Fibroblast of the aortic adventitia (primary cell): ENCODE measurements around the gene CMPK1. TPM values are rescaled to one million over a fixed set of nuclear protein-coding genes. Genes with fewer than 3 reads are reported as not detected.

Experiments
- DNase-seq: peaks from one replicate; pipeline ENCODE4 v3.0.0-alpha.2; 2010; ENCODE audit warnings: low read depth
- H3K4me3 ChIP-seq: 2 replicates; pipeline ENCODE4 v1.5.1; 2011; ENCODE audit warnings: low read depth, mild to moderate bottlenecking, control low read depth, low read length, moderate library complexity
- total RNA-seq: library from RNA; depleted of rRNA; stranded (reverse); fragments of >200 nt; gene quantifications from 2 replicates; pipeline ENCODE4 v1.2.3, GENCODE V29; 2012; ENCODE audit warnings: low replicate concordance
- TF ChIP-seq, protein P1 (sequence below): IDR thresholded peaks from 2 replicates; pipeline ENCODE4 v1.5.1; 2011; ENCODE audit warnings: mild to moderate bottlenecking, low read length, control low read depth, inconsistent platforms; ENCODE audit not compliant: insufficient read depth

CMPK1 gene
- total RNA-seq, 1 donor = 138 TPM

DNA sequence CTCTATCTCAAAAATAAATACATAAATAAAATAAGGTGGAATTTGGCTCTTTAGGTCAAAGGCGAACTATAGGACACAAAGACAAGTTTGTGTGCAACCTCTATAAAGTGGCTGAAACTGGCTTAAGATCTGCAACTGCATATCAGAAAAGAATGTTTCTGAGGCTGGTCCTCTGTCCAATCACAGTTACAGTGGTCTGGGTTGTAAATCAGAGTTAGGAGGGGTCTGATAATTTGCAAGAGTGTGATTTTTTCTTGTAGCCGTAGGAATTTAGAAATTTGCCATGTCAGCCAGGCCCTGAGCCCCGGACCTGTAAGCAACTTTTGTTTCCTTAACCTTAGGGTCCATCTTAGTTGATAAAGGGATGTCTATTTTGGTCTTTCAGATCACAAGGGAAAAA lies 27.8 kb downstream of the CMPK1 start:
- no peak overlapping the region for H3K4me3 ChIP-seq
- TF ChIP-seq, protein P1, sequence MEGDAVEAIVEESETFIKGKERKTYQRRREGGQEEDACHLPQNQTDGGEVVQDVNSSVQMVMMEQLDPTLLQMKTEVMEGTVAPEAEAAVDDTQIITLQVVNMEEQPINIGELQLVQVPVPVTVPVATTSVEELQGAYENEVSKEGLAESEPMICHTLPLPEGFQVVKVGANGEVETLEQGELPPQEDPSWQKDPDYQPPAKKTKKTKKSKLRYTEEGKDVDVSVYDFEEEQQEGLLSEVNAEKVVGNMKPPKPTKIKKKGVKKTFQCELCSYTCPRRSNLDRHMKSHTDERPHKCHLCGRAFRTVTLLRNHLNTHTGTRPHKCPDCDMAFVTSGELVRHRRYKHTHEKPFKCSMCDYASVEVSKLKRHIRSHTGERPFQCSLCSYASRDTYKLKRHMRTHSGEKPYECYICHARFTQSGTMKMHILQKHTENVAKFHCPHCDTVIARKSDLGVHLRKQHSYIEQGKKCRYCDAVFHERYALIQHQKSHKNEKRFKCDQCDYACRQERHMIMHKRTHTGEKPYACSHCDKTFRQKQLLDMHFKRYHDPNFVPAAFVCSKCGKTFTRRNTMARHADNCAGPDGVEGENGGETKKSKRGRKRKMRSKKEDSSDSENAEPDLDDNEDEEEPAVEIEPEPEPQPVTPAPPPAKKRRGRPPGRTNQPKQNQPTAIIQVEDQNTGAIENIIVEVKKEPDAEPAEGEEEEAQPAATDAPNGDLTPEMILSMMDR = no peak
- no peak for DNase-seq

DNA sequence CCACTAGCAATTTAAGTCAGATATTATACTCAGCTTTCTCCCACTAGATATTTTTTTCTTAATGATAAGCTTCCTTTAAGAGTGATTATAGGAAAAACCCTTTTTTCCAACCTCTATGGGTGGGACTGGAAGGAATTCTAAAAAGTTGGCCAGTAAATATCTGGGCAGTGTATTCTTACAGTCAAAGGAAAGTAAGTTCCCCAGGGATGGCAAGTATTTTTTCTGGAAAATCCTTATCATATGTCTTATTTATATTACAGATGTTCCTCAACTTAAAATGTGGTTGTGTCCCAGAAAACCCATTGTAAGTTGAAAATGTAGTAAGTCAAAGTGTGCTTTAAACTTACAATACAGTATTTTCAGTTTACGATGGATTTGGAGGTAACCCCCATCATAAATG lies 29.2 kb downstream of the CMPK1 start:
- DNase-seq = peak; percentile 81
- no peak overlapping the region for H3K4me3 ChIP-seq
- TF ChIP-seq, protein P1 = no peak

DNA sequence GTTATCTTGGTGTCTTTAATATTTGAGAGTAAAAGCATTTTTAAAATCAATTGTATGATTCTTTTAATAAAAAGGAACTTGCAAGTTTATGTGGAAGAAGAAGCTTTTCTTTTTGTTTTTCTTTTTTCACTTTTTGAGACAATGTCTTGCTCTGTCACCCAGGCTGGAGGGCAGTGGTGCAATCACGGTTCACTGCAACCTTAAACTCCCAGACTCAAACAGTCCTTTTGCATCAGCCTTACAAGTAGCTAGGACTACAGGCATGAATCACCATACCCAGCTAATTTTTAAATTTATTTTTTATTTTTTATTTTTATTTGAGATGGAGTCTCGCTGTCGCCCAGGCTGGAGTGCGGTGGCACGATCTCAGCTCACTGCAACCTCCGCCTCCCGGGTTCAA lies 34.1 kb downstream of the CMPK1 start:
- H3K4me3 ChIP-seq = no peak overlapping the region
- TF ChIP-seq, protein P1 = no peak
- no peak for DNase-seq

DNA sequence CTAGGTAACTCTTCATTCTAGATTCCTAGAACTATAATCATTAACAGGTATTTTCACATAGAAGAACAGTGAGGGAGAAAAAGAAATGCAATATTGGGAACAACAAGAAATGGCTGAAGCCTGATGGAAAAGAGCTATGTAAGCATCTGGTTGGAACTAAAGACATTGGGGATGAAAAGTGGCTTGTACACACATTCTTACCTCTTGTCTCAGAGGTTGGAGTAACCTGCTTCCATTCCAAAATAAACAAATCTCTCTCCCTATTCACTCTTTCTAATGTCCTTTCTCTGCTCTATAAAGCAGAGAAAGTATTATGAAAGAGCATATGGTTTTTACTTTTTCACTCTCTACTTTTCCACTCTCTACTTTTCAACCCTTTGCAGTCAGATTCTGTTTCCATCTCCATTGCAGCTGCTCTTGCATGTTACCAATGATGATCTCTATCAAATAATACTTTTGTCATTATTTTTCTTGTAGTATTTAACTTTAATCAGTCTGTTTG lies 37.5 kb downstream of the CMPK1 start:
- H3K4me3 ChIP-seq = no peak overlapping the region
- DNase-seq = peak; percentile 33
- TF ChIP-seq, protein P1 = no peak

DNA sequence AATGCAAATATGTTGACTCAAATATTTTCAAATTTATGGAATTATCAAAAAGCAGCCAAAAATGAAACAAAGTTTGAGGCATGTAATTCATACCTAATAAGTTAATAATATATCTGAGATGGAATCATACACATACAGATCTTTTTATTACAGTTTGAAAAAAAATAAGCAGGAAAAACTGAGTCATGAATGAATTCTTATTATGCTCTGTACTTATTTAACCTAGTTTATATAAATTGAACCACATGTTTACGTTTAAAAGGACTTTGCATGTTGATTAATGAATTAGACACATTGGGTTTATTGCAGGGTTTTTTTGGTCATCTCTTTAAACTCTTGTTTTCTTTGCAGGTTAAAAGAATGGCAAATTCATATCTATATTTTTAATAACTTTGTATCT lies 40.9 kb downstream of the CMPK1 start:
- no peak overlapping the region for H3K4me3 ChIP-seq
- TF ChIP-seq, protein P1 = no peak
- DNase-seq = no peak

DNA sequence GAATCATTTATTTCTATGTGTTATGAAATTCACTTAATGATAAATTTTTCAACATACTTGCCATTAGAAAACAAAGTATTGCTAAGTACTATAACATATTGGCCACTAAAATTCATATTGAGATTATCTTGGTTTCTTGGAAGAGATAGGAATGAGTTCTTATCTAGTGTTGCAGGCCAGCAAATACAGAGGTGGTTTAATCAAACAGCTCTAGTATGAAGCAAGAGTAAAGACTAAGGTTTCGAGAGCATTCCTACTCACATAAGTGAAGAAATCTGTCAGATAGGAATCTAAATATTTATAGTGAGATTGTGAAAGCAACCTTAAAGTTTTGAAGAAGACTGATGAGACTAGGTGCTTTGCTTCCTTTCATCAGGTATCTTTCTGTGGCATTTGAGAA lies 44.6 kb downstream of the CMPK1 start:
- H3K4me3 ChIP-seq = no peak overlapping the region
- DNase-seq = peak; percentile 46
- TF ChIP-seq, protein P1 = no peak

DNA sequence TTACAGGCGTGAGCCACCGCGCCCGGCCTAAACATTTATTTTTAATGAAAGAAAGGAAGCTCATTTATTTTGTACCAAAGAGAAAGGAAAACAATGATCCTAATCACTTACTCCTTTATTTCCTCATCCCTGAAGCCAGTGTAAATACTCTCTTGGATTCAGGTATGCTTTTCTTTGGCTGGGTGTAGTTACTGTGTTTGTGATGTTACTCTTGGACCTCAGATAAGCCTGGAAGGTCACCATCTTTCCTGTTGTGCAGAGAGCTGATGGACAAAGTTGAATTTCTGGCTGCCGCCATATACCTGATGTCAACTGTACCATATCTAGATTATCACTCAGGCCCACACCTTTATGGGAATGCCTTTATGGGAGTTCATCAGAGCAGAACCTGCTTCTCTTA lies 47.1 kb downstream of the CMPK1 start:
- DNase-seq = no peak
- TF ChIP-seq, protein P1 = no peak

More for the DNA sequence above, 47.1 kb downstream of the CMPK1 start:
- H3K4me3 ChIP-seq = no peak overlapping the region
